GM19025 (cell line): ENCODE data around the gene RDM1.
"Not testable (repeated sequence)": the region's sequence is repeated elsewhere in the genome, so short reads cannot be mapped to it uniquely, and the experiment has no call there.

Experiments
- ATAC-seq: cut with Tn5 transposase; IDR thresholded peaks from one replicate; pipeline ENCODE4 v1.9.1; 2021; ENCODE audit warnings: mild to moderate bottlenecking, low read depth, moderate library complexity; ENCODE audit not compliant: unreplicated experiment

The RDM1 gene

DNA sequence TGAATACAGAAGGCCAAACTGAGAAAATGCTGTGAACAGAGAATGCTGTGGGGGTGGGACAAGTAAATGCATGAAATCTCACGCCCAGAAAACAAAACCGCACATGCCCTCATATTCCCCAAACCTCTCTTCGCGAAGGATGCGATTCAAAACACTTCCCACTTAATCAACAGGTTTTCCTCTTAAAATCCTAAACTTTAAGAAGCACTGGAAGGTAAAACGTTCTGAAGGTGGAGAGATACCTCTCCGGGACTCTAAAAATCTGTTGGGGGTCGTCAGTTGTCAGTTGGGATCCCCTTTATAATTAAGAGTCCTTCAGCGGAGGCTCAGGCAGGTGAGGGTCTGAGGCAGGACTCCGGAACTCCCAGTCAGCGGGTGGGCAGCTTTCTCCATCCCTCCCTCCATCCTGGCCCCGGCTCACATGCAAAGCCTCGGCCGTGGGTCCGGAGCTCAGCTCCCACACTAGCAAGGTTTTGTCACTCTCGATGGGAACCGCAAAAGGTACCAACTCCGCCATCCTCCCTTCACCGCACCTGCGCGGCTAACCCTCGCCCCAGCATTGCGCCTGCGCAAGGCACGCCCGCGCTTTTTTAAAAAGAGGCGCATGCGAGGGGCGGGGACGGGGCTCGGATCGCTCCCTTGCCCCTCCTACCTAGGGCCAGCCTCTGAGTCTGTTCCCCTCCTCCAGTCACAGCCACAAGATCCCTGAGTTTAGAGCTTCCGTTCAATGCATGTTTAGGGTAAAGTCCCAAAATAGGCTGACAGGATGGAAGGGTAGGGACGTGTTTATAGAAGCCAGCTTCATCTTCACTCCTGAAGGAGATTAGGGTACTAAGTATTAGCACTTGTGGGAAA lies at the start of gene RDM1:
TSS of gene RDM1 (minus strand) at position 563 of the 855 bp plus-strand sequence. CDS start at position 517, 46 bp downstream.
- ATAC-seq, result peak; percentile 67

- ATAC-seq, result no peak
Measured at GRCh38 chr17:35978346-35978745, 47.8 kb upstream of the RDM1 start.

- no peak for ATAC-seq
Measured at GRCh38 chr17:35977509-35977908, 46.9 kb upstream of the RDM1 start.

DNA sequence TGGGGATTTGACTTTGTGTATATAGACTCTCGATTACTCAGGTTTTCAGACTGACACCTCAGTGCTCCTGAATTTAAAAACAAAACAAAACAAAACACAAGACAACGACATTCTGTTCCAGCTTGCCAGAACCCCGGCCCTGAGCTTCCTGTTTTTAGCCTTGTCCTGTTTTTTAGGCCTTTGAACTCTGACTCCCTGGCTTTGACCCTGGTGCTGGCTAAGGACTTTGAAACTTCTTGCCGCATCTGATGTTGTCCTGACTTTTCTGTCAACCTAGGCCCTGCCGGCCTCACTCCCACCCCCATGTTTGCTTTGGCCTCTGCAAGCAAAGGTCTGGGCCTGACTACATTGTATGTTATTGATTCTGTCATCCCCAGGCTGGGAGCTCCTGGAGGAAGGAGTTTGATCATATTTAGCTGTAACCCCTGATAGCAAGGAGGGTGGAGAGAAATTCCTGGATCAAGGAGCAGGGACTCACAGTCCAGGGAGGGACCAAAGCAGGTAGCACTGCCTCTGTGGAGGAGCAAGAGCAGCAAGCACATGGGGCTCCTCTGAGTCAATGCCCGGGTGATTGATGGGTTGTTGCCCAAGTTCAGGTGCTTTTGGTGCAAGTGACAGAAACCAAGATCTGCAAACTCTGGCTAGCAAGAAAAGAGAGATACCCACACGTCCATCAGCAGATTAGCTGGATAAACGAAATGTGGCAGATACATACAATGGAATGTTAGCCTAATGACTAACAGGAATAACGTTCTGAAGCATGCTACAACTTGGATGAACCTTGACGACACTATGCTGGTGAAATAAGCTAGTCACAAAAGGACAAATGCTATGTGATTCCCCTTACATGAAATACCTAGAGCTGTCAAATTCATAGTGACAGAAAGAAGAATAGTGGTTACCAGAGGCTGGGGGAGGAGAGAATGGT lies 43.0 kb upstream of the RDM1 start:
- ATAC-seq, result no peak

DNA sequence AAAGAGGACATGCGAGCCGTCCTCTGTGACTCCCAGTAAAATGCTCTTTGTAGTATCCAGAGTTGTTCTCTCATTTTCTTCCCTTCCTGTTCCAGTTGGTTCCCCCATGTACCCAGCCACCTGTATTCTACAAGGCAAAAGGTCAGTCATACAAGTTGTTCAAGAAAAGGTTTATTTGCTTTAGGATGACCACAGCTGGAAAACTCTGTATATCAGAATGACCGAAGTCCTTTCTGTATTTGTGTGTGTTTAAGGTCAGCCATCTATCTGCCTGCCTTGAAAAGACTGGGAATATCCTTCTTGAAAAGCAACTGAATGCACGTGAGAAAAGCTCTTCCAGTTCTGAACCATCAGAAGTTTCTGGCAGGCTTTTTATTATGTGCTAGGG lies 42.4 kb upstream of the RDM1 start:
- no peak for ATAC-seq

GRCh38 chr17:35972535-35972934 lies 42.0 kb upstream of the RDM1 start:
- ATAC-seq, result no peak

DNA sequence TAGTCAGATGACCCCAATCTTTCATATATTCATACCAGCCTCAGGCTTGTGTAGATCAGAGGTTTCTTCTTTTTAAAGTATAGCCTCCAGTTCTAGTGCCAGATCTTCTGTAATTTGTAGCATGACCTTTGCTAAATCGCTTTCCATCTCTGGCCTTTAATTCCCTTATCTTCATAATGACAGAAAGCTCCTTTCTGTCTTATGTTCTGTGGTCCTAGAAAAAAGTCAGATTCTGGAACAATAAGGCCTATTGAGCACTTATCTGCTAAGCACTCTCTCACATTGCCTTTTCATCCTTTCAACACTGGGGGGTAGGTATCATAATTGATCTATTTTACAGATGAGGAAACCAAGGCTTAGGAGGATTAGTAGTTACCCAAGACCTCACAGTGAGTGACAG lies 41.5 kb upstream of the RDM1 start:
- ATAC-seq, result no peak

DNA sequence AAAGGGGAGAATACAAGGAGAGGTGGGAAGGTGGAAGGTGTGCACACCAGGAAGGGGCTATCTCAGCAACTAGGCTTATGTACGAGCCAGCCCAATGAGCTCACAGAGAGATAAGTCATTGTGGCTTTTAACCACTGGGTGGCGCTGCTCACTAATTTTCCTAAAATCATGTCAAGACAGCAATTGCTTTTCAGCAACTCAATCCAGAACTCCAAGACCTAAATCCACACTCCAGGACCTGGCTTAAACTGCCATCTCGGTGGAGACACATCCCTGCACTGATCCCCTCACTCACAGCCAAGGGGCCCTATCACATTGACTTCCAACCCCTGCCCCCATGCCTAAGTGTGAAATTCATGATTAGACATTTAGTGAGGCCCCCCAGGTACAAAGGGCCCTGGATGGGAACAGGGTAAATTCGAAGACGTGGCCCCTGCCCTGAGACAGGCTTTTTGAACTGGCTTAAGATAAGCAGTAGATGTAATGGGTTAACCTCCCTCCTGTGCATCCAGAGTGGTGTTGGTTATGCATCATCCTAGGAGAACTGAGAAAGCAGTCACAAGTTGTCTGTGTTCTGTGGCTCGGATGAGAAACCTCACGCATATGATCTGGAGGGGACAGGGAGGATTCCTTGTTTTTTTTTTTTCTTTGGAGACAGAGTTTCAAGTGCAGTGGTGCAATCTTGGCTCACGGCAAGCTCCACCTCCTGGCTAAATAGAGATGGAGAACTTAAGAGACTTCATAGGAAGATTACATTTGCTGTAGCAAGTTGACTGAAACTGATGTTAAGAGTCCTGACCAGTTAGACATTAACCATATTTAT lies 39.2 kb upstream of the RDM1 start:
- ATAC-seq, result no peak

- ATAC-seq, result no peak
Measured at GRCh38 chr17:35968520-35969054, 38.0 kb upstream of the RDM1 start.

DNA sequence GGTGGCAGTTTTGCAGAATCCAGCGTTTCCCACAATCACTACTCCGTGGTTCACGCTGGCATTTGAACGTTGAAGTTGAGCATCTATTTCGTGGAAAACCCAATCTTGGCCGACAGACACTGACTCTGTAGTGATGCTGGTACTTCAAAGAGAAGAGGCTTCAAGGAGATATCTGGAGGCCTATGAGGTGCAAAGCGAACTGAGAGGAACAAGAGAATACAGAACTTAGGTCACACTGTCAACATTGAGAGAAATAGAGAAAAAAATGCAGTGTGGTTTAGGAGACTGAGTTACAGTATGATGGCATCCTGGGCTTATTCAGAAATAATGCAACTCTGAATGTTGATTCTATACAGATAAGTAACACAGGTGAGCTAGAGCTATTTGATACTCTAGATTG lies 34.7 kb upstream of the RDM1 start:
- no peak for ATAC-seq

DNA sequence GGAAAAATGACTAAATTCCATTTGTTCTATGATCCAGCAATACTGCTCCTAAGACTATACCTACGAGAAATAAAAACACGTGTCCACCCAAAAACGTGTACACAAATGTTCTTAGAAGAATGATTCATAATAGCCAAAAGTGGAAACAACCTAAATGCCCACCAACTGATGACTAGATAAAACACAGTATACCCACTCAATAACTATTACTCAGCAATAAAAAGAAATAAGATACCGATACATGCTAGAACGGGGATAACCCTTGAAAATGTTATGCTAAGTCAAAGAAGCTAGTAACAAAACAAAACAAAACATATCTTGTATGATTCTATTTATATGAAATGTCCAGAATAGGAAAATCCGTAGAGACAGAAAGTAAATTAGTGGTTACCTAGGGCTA lies 33.1 kb upstream of the RDM1 start:
- ATAC-seq, result no peak

GRCh38 chr17:35953720-35954119 lies 23.1 kb upstream of the RDM1 start:
- ATAC-seq, result no peak

- no peak for ATAC-seq
Measured at GRCh38 chr17:35949401-35949800, 18.8 kb upstream of the RDM1 start.

DNA sequence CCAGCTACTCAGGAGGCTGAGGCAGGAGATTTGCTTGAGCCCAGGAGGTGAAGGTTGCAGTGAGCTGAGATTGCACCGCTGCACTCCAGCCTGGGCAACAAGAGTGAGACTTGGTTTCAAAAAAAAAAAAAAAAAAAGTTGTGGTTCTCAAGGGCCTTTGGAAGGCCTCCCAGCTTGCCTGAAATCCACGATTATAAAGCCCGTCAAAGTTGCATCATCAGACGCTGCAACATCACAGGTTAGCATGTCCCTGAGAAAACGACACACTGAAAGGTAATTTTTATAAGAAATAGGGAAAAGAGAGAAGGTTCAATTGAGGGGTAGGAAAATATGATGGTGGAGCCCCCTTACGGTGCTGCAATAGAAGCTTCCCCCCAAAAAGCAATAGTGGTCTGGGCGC lies 17.5 kb upstream of the RDM1 start:
- no peak for ATAC-seq

- ATAC-seq, result no peak
Measured at GRCh38 chr17:35947156-35947585, 16.6 kb upstream of the RDM1 start.

DNA sequence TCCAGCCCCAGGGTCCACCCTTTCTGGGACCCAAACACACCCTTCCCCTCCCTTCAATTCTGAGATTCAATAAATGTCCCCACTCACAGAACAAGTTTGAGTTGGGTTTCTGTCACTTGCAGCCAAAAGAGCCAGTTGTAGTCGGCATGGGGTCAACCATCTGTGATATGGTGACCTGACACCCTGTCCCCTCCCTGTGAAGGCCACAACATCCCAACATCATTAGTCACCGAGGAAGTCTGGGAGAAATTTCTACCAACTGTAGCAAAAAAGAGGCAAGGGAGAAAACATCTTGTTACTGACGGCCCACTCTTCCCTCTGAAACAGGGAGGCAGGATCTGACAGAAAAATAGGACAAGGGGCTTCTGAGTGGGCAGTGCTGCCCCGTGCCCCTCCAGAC lies 13.6 kb upstream of the RDM1 start:
- no peak for ATAC-seq

- ATAC-seq, result no peak
Measured at GRCh38 chr17:35943537-35943936, 13.0 kb upstream of the RDM1 start, which contains the start of gene LYZL6. TSS of gene LYZL6 (minus strand) at chr17:35943713. CDS start at chr17:35939356, 4,357 bp downstream.

- no peak for ATAC-seq
Measured at GRCh38 chr17:35942588-35943186, 12.1 kb upstream of the RDM1 start.

DNA sequence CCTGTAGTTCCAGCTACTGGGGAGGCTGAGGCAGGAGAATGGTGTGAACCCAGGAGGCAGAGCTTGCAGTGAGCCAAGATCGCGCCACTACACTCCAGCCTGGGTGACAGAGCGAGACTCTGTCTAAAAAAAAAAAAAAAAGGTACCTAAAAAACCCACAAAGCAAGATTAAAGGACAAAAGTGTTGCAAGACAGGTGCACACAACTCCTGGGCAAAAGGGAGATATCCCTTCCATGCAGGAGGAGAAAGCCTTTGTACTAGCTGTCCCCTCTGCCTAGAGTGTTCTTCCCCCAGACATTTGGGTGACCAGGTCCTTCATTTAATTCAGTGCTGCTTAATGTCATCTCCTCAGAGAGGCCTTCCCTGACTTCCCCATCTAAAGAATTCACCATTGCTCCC lies 7.9 kb upstream of the RDM1 start:
- not testable (repeated sequence) for ATAC-seq

DNA sequence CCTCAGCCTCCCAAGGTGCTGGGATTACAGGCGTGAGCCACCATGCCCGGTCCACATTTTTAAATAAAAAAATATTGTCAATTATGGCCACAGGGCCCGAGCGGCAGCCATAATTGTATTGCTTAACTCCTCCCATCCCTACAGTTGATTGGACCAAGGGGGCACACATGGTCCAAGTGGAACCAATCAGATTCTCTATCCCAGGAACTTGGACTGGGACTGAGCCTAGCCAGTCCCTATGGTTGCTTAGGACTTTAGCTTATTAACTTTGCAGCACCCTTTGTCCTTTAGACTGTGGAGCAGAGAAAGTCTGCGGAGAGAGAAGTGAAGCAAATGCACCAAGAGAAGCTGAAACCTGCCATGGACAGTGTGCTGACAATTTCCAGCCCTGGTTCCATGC lies 5.5 kb upstream of the RDM1 start:
- no peak for ATAC-seq
